GM10248 (cell line): Measurements from ENCODE around the gene GRAMD4.

Source experiments
- CTCF ChIA-PET: fragments of 300-600 bp; sonication (Branson Sonifier 250); formaldehyde crosslinking; extraction: SDS; loops from one replicate; lab custom pipeline; 2021; ENCODE audit warnings: antibody characterized with exemption; lab: Yijun Ruan, JAX
- POLR2A ChIA-PET: fragments of 350-650 bp; sonication (Branson Sonifier 250); formaldehyde crosslinking; extraction: SDS; loops from one replicate; lab custom pipeline; 2020; ENCODE audit warnings: antibody characterized with exemption; lab: Yijun Ruan, JAX
- DNase-seq: peaks from one replicate; pipeline ENCODE4 v3.0.0; 2012; ENCODE audit errors: extremely low spot score
- TF ChIP-seq, protein P1 (sequence below): IDR thresholded peaks from 2 replicates; pipeline ENCODE4 v1.5.1; 2012; ENCODE audit warnings: mild to moderate bottlenecking, low read depth; ENCODE audit errors: extremely low read depth, missing control alignments, control extremely low read depth

The GRAMD4 gene

GRCh38 chr22:46678003-46678657 lies 57.9 kb downstream of the GRAMD4 start:
- CTCF ChIA-PET, result interaction anchor here (1.1 kb wide), 1 partner anchor 114 kb away, joined by 4 read pairs; no protein-coding TSS in a partner anchor
- TF ChIP-seq, protein P1, sequence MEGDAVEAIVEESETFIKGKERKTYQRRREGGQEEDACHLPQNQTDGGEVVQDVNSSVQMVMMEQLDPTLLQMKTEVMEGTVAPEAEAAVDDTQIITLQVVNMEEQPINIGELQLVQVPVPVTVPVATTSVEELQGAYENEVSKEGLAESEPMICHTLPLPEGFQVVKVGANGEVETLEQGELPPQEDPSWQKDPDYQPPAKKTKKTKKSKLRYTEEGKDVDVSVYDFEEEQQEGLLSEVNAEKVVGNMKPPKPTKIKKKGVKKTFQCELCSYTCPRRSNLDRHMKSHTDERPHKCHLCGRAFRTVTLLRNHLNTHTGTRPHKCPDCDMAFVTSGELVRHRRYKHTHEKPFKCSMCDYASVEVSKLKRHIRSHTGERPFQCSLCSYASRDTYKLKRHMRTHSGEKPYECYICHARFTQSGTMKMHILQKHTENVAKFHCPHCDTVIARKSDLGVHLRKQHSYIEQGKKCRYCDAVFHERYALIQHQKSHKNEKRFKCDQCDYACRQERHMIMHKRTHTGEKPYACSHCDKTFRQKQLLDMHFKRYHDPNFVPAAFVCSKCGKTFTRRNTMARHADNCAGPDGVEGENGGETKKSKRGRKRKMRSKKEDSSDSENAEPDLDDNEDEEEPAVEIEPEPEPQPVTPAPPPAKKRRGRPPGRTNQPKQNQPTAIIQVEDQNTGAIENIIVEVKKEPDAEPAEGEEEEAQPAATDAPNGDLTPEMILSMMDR, result no peak
- POLR2A ChIA-PET, result no interaction called here
- DNase-seq, result no peak

DNA sequence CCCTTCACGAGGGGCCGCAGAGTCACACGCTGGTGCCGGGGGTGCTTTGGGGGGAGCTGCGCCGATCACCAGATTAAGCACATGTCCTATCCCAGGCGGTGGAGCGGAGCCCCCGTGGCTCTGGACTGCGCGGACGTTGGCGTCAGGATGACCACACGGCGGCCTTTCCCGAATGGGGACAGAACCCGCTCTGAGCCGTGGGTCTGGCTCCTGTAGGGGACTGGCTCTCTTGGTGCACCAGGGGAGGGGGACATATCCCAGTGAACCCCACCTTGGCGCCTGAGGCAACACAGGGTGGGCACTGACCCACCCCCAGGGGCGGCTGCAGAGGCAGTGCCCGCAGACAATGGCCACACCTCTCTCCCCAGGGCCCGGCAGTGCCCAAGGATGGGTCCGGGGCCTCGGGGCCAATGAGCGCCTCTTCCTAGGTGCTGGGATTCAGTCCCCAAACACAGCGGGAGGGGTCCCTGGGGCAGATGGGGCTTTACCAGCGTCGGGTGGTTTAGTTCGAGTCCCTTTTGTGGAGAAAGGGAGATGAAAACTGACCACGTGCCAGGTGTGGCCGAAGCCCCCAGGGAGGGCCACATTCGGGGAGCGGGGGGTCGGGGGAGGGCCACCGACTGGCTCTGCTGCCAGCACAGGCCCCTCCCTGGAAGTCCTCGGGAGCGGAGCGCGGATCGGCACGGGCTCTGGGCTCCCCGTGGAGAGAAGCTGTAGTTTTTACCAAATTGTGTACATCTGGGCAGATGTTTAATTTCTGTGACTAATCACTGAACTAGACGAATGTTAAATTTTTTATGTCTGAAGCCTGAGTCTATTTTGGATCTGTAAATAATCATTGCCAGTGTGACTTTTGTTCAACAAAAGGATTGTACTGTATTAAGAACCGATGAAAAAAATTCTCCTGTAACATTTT lies 58.9 kb downstream of the GRAMD4 start:
- ChIA-PET POLR2A (no interaction called here), CTCF (interaction anchor here (1.1 kb wide), 1 partner anchor 115 kb away, joined by 4 read pairs; no protein-coding TSS in a partner anchor)

GRCh38 chr22:46679706-46680269 lies 59.6 kb downstream of the GRAMD4 start:
- TF ChIP-seq, protein P1, result no peak
- no peak for DNase-seq
- CTCF ChIA-PET, result no interaction called here
- POLR2A ChIA-PET, result no interaction called here

More for the DNA sequence above, 58.9 kb downstream of the GRAMD4 start:
- no peak for DNase-seq
- TF ChIP-seq, protein P1, result no peak

DNA sequence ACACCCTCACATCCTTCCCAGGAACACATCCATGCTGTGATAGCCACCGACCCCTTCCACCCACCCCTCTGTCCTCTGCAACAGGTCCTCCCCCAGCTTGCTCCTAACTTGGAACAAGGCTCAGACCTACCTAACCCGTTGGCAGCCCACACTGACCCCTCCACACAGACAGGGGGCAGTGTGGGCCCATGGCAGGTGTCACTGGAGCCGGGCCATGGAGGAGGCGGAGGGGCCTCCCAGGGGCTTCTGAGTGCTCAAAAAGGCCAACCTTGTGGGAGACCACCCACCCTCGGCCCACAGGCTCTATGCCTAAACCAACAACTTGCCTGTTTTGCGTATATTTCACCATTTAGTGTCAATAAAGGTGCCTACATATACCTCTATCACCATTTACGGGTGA lies 60.8 kb downstream of the GRAMD4 start:
- TF ChIP-seq, protein P1, result peak; percentile 26
- POLR2A ChIA-PET, result no interaction called here
- CTCF ChIA-PET, result interaction anchor here (1.6 to 1.7 kb wide), 2 partner anchors 9 to 80 kb away, joined by 3 to 10 read pairs; no protein-coding TSS in a partner anchor
- DNase-seq, result peak; percentile 67

DNA sequence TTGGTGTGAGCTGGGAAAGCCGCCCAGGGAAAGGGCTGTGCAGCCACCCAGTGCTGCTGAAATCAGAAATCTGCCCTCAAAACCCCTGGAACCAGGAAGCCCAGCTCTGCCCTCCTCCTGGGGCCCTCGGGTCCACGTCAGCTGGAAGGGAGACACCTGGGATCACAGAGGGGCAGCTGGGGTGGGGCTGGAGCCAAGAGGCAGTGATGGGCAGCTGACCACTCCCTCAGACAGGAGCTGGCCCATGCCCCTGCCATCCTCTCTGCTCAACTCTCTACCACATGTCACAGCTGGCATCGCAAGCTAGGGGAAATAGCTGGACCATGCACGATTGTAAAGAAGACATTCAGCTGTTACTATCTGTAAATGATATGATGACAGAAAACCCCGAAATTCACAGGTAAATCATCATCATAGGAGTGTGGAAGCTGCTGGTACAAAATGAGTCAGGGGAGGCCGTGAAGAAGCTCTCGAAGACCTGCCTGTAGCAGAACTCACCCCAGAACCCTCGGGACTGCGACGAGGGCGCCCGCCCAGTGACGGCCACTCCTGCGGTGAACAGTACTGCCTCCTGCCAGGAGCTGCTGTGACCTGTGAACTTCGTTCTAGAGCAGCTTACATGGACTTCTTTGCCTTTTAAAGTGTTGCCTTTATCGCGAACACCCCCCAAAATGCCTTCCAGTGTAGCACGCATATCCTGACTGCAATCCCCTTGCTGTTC lies 62.0 kb downstream of the GRAMD4 start:
- no peak for DNase-seq
- ChIA-PET CTCF (interaction anchor here (0.6 to 1.7 kb wide), 6 partner anchors 8 to 1811 kb away, joined by 3 to 10 read pairs (median 3); no protein-coding TSS in a partner anchor), POLR2A (no interaction called here)
- TF ChIP-seq, protein P1, result no peak
